GM12875 (cell line): ENCODE data around the gene TECR.
"Not testable (repeated sequence)": the region's sequence is repeated elsewhere in the genome, so short reads cannot be mapped to it uniquely, and the experiment has no call there.

Source experiments
- H3K4me3 ChIP-seq: one replicate; pipeline ENCODE4 v1.5.1; 2011; ENCODE audit warnings: low read depth, low read length, control low read depth
- TF ChIP-seq, protein P1 (sequence below): IDR thresholded peaks from 2 replicates; pipeline ENCODE4 v1.5.1; 2011; ENCODE audit warnings: low read depth, mild to moderate bottlenecking, control low read depth, inconsistent platforms, low read length, moderate library complexity, borderline replicate concordance; ENCODE audit not compliant: insufficient read depth

The TECR gene

DNA sequence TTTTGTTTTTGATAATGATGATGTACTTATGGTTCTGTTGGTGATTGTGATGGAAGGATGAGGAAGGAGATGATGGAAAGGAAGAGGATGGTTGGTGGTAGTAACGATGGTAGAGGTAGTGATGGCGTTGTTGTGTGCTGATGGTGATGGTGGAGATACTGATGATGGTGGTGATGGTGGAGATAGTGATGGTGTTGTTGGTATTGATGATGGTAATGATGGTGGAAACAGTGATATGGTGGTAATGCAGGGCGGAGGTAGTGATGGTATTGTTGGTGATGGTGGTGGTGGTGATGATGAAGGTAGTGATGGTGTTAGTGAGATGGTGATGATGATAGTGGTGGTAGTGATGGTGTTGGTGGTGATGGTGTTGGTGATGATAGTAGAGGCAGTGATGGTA is 66.2 kb downstream of the TECR start:
- H3K4me3 ChIP-seq: no peak overlapping the region
- TF ChIP-seq, protein P1, sequence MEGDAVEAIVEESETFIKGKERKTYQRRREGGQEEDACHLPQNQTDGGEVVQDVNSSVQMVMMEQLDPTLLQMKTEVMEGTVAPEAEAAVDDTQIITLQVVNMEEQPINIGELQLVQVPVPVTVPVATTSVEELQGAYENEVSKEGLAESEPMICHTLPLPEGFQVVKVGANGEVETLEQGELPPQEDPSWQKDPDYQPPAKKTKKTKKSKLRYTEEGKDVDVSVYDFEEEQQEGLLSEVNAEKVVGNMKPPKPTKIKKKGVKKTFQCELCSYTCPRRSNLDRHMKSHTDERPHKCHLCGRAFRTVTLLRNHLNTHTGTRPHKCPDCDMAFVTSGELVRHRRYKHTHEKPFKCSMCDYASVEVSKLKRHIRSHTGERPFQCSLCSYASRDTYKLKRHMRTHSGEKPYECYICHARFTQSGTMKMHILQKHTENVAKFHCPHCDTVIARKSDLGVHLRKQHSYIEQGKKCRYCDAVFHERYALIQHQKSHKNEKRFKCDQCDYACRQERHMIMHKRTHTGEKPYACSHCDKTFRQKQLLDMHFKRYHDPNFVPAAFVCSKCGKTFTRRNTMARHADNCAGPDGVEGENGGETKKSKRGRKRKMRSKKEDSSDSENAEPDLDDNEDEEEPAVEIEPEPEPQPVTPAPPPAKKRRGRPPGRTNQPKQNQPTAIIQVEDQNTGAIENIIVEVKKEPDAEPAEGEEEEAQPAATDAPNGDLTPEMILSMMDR: no peak

DNA sequence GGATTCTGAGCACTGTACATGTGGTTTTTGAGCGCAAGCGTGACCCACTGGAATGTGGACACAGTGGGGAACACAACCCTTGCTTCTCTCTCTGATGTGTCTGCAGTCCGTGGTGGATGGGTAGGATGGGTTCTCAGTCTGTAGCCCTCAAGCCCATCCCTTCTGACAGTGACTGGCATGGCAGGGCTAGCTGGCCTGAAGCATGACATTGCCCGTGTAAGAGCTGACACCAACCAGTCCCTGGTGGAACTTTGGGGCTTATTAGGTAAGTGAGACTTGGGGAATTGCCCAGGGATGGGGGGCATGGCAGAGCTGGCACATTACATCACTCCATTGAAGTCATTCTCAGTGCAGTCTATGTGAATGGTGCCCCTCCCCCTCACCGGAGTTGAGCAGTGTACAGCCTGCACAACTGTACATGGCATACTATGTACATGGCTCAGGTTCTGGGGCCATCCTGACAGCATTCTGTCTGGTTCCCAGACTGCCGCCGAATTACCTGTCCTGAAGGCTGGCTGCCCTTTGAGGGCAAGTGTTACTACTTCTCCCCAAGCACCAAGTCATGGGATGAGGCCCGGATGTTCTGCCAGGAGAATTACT is 70.3 kb downstream of the TECR start:
- TF ChIP-seq, protein P1: no peak
- H3K4me3 ChIP-seq: no peak overlapping the region

- no peak overlapping the region for H3K4me3 ChIP-seq
- TF ChIP-seq, protein P1: no peak
Observed at GRCh38 chr19:14603990-14604387, 74.6 kb downstream of the TECR start.

DNA sequence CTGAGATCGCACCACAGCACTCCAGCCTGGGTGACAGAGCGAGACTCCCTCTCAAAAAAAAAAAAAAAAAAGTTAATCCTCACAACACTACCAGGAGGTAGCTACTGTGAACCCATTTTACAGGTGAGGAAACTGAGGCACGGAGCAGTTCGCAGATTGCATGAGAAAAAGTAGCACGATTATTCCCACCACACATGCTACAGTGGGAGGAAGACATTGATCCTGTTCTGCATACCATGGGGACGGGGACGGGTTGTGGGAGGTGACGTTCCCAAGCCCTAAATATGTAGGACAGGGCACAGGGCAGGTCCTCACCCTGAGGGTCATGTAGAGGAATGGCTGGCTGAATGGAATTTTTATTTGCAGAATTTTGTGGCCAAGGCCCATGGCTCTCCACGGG is 77.2 kb downstream of the TECR start:
- H3K4me3 ChIP-seq: no peak overlapping the region
- TF ChIP-seq, protein P1: no peak

- TF ChIP-seq, protein P1: no peak
Observed at GRCh38 chr19:14611051-14611450, 81.7 kb downstream of the TECR start.

GRCh38 chr19:14612242-14612641 is 82.8 kb downstream of the TECR start:
- not testable (repeated sequence) for H3K4me3 ChIP-seq

More at GRCh38 chr19:14611051-14611450, 81.7 kb downstream of the TECR start:
- no peak overlapping the region for H3K4me3 ChIP-seq

- TF ChIP-seq, protein P1: no peak
- no peak overlapping the region for H3K4me3 ChIP-seq
Observed at GRCh38 chr19:14612657-14613056, 83.3 kb downstream of the TECR start.

DNA sequence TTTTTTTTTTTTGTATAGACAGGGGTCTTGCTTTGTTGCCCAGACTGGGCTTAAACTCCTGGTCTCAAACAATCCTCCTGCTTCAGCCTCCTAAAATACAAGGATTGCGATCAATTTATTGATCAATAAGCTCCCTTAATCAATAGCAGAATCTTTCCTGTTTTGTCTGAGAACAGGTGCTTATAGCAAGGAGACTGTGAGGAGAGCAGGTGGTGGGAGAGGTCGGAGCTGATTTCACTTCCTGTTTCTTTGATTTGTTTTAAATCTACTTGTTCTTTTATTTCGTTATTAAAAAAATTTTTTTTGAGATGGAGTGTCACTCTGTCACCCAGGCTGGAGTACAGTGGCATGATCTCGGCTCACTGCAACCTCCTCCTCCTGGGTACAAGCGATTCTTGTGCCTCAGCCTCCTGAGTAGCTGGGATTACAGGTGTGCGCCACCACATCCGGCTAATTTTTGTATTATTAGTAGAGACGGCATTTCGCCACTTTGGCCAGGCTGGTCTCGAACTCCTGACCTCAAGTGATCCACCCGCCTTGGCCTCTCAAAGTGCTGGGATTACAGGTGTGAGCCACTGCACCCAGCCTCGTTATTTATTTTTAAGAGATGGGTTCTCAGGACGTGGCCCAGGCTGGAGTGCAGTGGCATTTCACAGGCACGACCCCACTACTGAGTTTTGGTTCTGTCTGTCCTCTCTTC is 84.2 kb downstream of the TECR start:
- not testable (repeated sequence) for H3K4me3 ChIP-seq
